Measurements from ENCODE around the gene ARL6IP6. TPM values are rescaled to one million over a fixed set of nuclear protein-coding genes. Genes with fewer than 3 reads are reported as not detected.
"Not testable (repeated sequence)": the region's sequence is repeated elsewhere in the genome, so short reads cannot be mapped to it uniquely, and the experiment has no call there.

The ARL6IP6 gene
- total RNA-seq, 1 donor from 2014 or later = 15.7 TPM

DNA sequence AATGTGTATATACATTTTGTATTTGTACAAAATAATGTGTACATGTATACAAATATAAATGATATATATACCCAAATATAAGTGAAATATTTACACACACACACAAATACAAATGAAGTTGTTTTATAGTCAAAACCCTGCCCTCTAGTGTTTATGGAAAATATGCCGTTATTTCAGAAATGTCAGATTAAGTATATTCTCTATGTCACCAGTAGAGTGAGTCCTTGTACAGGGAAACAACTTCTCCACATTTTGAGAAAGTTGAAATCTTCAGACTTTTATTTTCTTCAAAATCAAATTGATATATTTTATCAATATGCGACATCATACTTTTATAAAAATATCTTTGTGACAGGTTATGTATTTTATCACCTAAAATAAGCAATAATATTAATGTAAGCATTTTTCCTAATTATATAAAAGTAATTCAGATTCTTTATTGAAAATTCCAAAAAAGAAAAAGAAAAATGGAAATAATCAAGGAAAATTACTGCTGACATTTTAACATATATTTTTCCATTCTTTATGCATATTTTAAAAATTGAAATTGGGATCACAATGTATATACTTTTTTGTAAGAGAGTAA is 22.4 kb downstream of the ARL6IP6 start:
- ATAC-seq (peak; percentile 78), DNase-seq (no peak)
- no peaks in the 10 kb centered on the region for H3K4me1 ChIP-seq
- no peaks in the 10 kb centered on the region for H3K27me3 ChIP-seq
- H3K27ac ChIP-seq = no peak overlapping the region
- intact Hi-C loops (cut with DNase I) = no loop called here
- no peak overlapping the region for H3K4me3 ChIP-seq
- peak; percentile 86 for TF ChIP-seq CTCF (IDR thresholded peaks at IDR 0.05)
- peaks cover 15% of the 10 kb centered on the region for H3K36me3 ChIP-seq
- H3K9me3 ChIP-seq = no peaks in the 10 kb centered on the region

- DNase-seq = no peak
- ATAC-seq = peak; percentile 70
- Histone ChIP-seq H3K36me3 (no peaks in the 10 kb centered on the region), H3K27ac (no peak overlapping the region), H3K27me3 (no peaks in the 10 kb centered on the region), H3K4me1 (no peaks in the 10 kb centered on the region), H3K9me3 (no peaks in the 10 kb centered on the region), H3K4me3 (no peak overlapping the region)
- intact Hi-C loops (cut with DNase I) = no loop called here
- TF ChIP-seq CTCF (IDR thresholded peaks at IDR 0.05) = peak; percentile 43
These were observed 24.6 kb downstream of the ARL6IP6 start for GRCh38 chr2:152743002-152743401.

GRCh38 chr2:152747751-152748150 is 29.3 kb downstream of the ARL6IP6 start:
- H3K9me3 ChIP-seq; H3K27me3 ChIP-seq; H3K4me1 ChIP-seq; H3K36me3 ChIP-seq; H3K4me3 ChIP-seq; ATAC-seq; DNase-seq; intact Hi-C loops (cut with DNase I); H3K27ac ChIP-seq: not testable (repeated sequence)

- ATAC-seq = no peak
- DNase-seq = no peak
- Histone ChIP-seq H3K4me3 (no peak overlapping the region), H3K27me3 (no peaks in the 10 kb centered on the region), H3K36me3 (peaks cover 31% of the 10 kb centered on the region), H3K4me1 (no peaks in the 10 kb centered on the region), H3K9me3 (no peaks in the 10 kb centered on the region), H3K27ac (no peak overlapping the region)
- intact Hi-C loops (cut with DNase I) = no loop called here
- TF ChIP-seq CTCF (IDR thresholded peaks at IDR 0.05) = peak; percentile 16
These were observed 36.6 kb downstream of the ARL6IP6 start for GRCh38 chr2:152755029-152755428.

- H3K9me3 ChIP-seq = no peaks in the 10 kb centered on the region
- peaks cover 34% of the 10 kb centered on the region for H3K36me3 ChIP-seq
- no peak for TF ChIP-seq CTCF (IDR thresholded peaks at IDR 0.05)
- H3K27ac ChIP-seq = no peak overlapping the region
- no peak overlapping the region for H3K4me3 ChIP-seq
- no peaks in the 10 kb centered on the region for H3K27me3 ChIP-seq
- intact Hi-C loops (cut with DNase I) = no loop called here
- DNase-seq = no peak
- no peak for ATAC-seq
- H3K4me1 ChIP-seq = no peaks in the 10 kb centered on the region
These were observed 41.1 kb downstream of the ARL6IP6 start for GRCh38 chr2:152759290-152760072.

GRCh38 chr2:152761214-152761613 is 42.8 kb downstream of the ARL6IP6 start:
- Histone ChIP-seq H3K9me3 (no peaks in the 10 kb centered on the region), H3K4me3 (no peak overlapping the region), H3K27ac (no peak overlapping the region), H3K36me3 (peaks cover 34% of the 10 kb centered on the region), H3K4me1 (no peaks in the 10 kb centered on the region), H3K27me3 (no peaks in the 10 kb centered on the region)
- intact Hi-C loops (cut with DNase I) = no loop called here
- no peak for TF ChIP-seq CTCF (IDR thresholded peaks at IDR 0.05)
- DNase-seq (no peak), ATAC-seq (no peak)

All from upper lobe of right lung (tissue), 1 donor.